Activated naive CD4-positive, alpha-beta T cell treated with anti-CD3 and anti-CD28 coated beads, Interleukin-2, amount 10 ng/mL, durations not matched to agents 7 days and 5 days (primary cell): Measurements from ENCODE around the gene PDE9A.

Experiments
- CTCF ChIA-PET: fragments of 350-600 bp; sonication (Branson Sonifier 250); formaldehyde crosslinking; loops from one replicate; lab custom pipeline; 2021; ENCODE audit warnings: antibody characterized with exemption; lab: Charles Lee
- DNase-seq: peaks from one replicate; pipeline ENCODE4 v3.0.0-alpha.2; 2020
- H3K27ac Mint-ChIP-seq: one replicate; pipeline ENCODE4 v1.8.0; 2021; ENCODE audit warnings: mild to moderate bottlenecking, moderate library complexity, mixed read lengths
- H3K27me3 Mint-ChIP-seq: one replicate; pipeline ENCODE4 v1.8.0; 2021; ENCODE audit warnings: mild to moderate bottlenecking, mixed read lengths
- H3K36me3 Mint-ChIP-seq: one replicate; pipeline ENCODE4 v1.8.0; 2021; ENCODE audit warnings: mixed read lengths
- H3K4me1 Mint-ChIP-seq: one replicate; pipeline ENCODE4 v1.8.0; 2021; ENCODE audit warnings: mixed read lengths
- H3K4me3 Mint-ChIP-seq: one replicate; pipeline ENCODE4 v1.8.0; 2021; ENCODE audit warnings: mild to moderate bottlenecking, moderate library complexity, mixed read lengths
- H3K9me3 Mint-ChIP-seq: one replicate; pipeline ENCODE4 v1.8.0; 2021; ENCODE audit warnings: mixed read lengths

PDE9A gene

DNA sequence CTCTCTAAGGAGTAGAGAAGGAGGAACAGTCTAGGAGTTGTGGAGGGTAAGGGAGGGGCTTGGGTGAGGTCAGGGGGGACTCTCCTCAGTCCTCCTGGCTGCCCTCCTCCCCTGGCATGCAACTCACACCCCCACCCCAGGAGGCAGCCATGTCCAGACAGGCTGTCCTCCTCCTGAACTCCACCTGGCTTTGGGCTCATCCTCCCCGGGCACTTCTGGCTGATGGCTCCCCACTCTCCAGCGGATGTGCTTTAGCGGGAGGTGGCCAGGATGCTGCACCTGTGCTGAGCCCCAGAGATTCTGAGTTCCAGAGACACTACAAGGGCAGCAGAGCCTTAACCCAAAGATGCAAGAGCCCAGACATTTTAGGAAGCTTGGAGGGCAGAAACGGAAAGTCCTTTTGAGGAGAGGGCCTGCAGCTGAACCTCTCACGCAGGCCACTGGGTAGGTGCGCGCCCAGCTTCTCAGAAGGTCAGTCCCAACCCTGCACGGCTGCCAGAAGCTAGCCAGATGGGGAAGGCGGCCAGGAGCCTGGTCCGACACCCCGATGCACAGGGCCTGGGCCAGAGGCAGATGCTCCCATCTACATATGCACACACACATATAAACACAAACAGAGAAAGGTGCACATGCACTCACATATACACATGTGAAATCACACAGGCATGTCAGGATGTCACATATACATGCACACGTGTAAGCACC lies 83.4 kb downstream of the PDE9A start:
- no peak for DNase-seq
- no peak overlapping the region for H3K4me3 Mint-ChIP-seq
- peaks cover 50% of the 10 kb centered on the region for H3K4me1 Mint-ChIP-seq
- H3K9me3 Mint-ChIP-seq = no peaks in the 10 kb centered on the region
- CTCF ChIA-PET = interaction anchor here (1.1 kb wide), 1 partner anchor 52 kb away, joined by 3 read pairs; no protein-coding TSS in a partner anchor
- H3K36me3 Mint-ChIP-seq = peaks cover 5% of the 10 kb centered on the region
- no peak overlapping the region for H3K27ac Mint-ChIP-seq
- no peaks in the 10 kb centered on the region for H3K27me3 Mint-ChIP-seq

- CTCF ChIA-PET = interaction anchor here (1.0 to 1.1 kb wide), 2 partner anchors 17 to 53 kb away, joined by 3 read pairs; no protein-coding TSS in a partner anchor
- DNase-seq = peak; percentile 28
- Mint-ChIP-seq H3K4me1 (peaks cover 50% of the 10 kb centered on the region), H3K27ac (peak overlapping the region; percentile 98), H3K9me3 (no peaks in the 10 kb centered on the region), H3K4me3 (peak overlapping the region; percentile 45), H3K27me3 (peaks cover under 1% of the 10 kb centered on the region), H3K36me3 (peaks cover 5% of the 10 kb centered on the region)
Observed at GRCh38 chr21:42737951-42738590, 84.7 kb downstream of the PDE9A start.

GRCh38 chr21:42739061-42739931 lies 85.9 kb downstream of the PDE9A start:
- H3K27ac Mint-ChIP-seq = peak overlapping the region; percentile 6
- CTCF ChIA-PET = interaction anchor here (0.6 to 1.0 kb wide), 2 partner anchors 16 to 338 kb away, joined by 3 to 4 read pairs; no protein-coding TSS in a partner anchor
- peaks cover 39% of the 10 kb centered on the region for H3K4me1 Mint-ChIP-seq
- H3K4me3 Mint-ChIP-seq = no peak overlapping the region
- H3K9me3 Mint-ChIP-seq = no peaks in the 10 kb centered on the region
- DNase-seq = no peak
- peaks cover 2% of the 10 kb centered on the region for H3K36me3 Mint-ChIP-seq
- H3K27me3 Mint-ChIP-seq = peaks cover 11% of the 10 kb centered on the region

DNA sequence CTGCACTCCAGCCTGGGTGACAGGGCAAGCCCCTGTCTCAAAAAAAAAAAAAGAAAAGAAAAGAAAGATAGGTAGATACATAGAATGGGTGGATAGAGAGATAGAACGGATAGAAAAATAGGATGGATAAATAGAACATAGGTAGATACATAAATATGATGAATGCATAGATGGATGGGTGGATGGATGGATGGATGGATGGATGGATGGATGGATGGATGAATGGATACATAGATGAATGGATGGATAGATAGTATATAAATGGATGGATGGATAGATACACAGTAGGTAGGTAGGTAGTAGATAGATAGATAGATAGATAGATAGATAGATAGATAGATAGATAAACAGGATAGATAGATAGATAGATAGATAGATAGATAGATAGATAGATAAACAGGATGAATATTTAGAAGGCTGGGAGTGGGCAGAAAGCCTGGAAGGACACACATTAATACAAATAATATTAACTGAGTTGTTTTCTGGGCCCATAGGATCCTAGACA lies 87.0 kb downstream of the PDE9A start:
- H3K27me3 Mint-ChIP-seq = peaks cover 11% of the 10 kb centered on the region
- H3K4me3 Mint-ChIP-seq = no peak overlapping the region
- CTCF ChIA-PET = interaction anchor here (0.6 kb wide), 1 partner anchor 339 kb away, joined by 4 read pairs; no protein-coding TSS in a partner anchor
- no peaks in the 10 kb centered on the region for H3K9me3 Mint-ChIP-seq
- DNase-seq = no peak
- H3K36me3 Mint-ChIP-seq = no peaks in the 10 kb centered on the region
- no peak overlapping the region for H3K27ac Mint-ChIP-seq
- peaks cover 28% of the 10 kb centered on the region for H3K4me1 Mint-ChIP-seq

GRCh38 chr21:42741066-42741465 lies 87.6 kb downstream of the PDE9A start:
- no peak overlapping the region for H3K4me3 Mint-ChIP-seq
- CTCF ChIA-PET = no interaction called here

GRCh38 chr21:42744520-42745445 lies 91.4 kb downstream of the PDE9A start:
- CTCF ChIA-PET = no interaction called here
- peaks cover 11% of the 10 kb centered on the region for H3K27me3 Mint-ChIP-seq
- H3K36me3 Mint-ChIP-seq = peaks cover 4% of the 10 kb centered on the region
- H3K27ac Mint-ChIP-seq = no peak overlapping the region
- no peak for DNase-seq
- H3K9me3 Mint-ChIP-seq = no peaks in the 10 kb centered on the region
- peaks cover 27% of the 10 kb centered on the region for H3K4me1 Mint-ChIP-seq
- H3K4me3 Mint-ChIP-seq = no peak overlapping the region

More at GRCh38 chr21:42741066-42741465, 87.6 kb downstream of the PDE9A start:
- no peaks in the 10 kb centered on the region for H3K36me3 Mint-ChIP-seq
- H3K9me3 Mint-ChIP-seq = no peaks in the 10 kb centered on the region
- H3K27me3 Mint-ChIP-seq = peaks cover 11% of the 10 kb centered on the region
- DNase-seq = no peak
- peaks cover 27% of the 10 kb centered on the region for H3K4me1 Mint-ChIP-seq
- H3K27ac Mint-ChIP-seq = no peak overlapping the region

DNA sequence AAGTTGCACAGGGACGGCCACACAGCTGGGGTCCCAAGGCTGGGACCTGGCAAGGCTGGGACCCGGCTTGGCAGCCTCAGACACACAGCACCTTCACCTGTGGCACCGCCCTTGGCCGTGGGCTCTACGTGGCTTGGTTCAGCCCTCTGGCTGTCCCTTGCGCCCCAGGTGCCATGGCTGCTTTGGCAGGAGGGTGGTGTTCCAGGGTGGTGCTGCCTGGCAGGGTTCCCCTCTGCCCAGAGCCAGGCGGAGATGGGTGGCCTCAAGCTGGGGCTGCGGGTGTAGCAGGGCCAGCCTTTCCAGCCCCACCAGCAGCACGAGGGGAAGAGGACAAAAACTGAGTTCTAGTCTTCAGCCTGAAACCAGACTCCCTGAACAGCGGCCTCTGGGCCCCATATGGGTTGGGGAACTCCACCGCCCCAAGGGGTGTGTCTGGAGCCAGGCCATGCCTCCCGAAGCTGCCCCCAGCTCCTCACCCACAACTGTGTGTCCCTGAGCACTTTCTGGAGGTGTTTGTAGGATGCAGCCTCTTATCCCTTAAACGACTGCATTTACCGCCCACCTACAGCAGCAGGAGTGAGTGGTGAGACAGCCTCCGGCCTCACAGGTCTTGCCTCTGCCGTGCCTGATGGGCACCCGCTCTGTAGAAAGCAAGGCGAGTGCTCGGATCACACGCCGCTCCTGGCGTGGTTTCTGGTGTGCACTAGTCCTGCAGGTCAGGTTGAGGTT lies 92.3 kb downstream of the PDE9A start:
- H3K9me3 Mint-ChIP-seq = no peaks in the 10 kb centered on the region
- DNase-seq = no peak
- no peak overlapping the region for H3K4me3 Mint-ChIP-seq
- H3K27ac Mint-ChIP-seq = peak overlapping the region; percentile 95
- H3K36me3 Mint-ChIP-seq = peaks cover 4% of the 10 kb centered on the region
- peaks cover 27% of the 10 kb centered on the region for H3K4me1 Mint-ChIP-seq
- peaks cover 11% of the 10 kb centered on the region for H3K27me3 Mint-ChIP-seq
- CTCF ChIA-PET = no interaction called here

DNA sequence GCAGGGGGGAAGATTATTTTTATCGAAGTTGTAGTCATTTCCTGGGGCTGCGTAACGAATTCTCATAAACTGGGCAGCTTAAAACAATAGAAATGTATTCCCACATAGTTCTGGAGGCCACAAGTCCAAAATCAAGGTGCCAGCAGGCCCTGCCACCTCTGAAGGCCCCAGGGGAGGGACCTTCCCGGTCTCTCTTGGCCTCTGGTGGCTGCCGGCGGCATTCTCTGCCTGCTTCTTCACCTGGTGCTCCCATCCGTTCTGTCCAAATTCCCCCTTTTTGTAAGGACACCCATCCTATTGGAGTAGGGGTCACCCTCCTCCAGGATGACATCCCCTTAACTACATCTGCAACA lies 92.8 kb downstream of the PDE9A start:
- no peaks in the 10 kb centered on the region for H3K9me3 Mint-ChIP-seq
- H3K4me3 Mint-ChIP-seq = peak overlapping the region; percentile 54
- H3K27me3 Mint-ChIP-seq = peaks cover 11% of the 10 kb centered on the region
- H3K27ac Mint-ChIP-seq = peak overlapping the region; percentile 95
- CTCF ChIA-PET = interaction anchor here (1.3 kb wide), 1 partner anchor 62 kb away, joined by 3 read pairs; no protein-coding TSS in a partner anchor
- DNase-seq = no peak
- peaks cover 27% of the 10 kb centered on the region for H3K4me1 Mint-ChIP-seq
- peaks cover 4% of the 10 kb centered on the region for H3K36me3 Mint-ChIP-seq

- Mint-ChIP-seq H3K4me3 (peak overlapping the region; percentile 54), H3K36me3 (peaks cover 4% of the 10 kb centered on the region), H3K27ac (peak overlapping the region; percentile 95), H3K9me3 (no peaks in the 10 kb centered on the region), H3K27me3 (peaks cover 11% of the 10 kb centered on the region), H3K4me1 (peaks cover 27% of the 10 kb centered on the region)
- DNase-seq = peak; percentile 68
- CTCF ChIA-PET = interaction anchor here (0.9 to 1.3 kb wide), 2 partner anchors 35 to 62 kb away, joined by 3 read pairs; no protein-coding TSS in a partner anchor
Observed at GRCh38 chr21:42746593-42747275, 93.3 kb downstream of the PDE9A start.

GRCh38 chr21:42747276-42747701 lies 93.9 kb downstream of the PDE9A start:
- H3K36me3 Mint-ChIP-seq = peaks cover 4% of the 10 kb centered on the region
- no peaks in the 10 kb centered on the region for H3K9me3 Mint-ChIP-seq
- peak overlapping the region; percentile 95 for H3K27ac Mint-ChIP-seq
- DNase-seq = no peak
- H3K27me3 Mint-ChIP-seq = peaks cover 11% of the 10 kb centered on the region
- peak overlapping the region; percentile 54 for H3K4me3 Mint-ChIP-seq
- CTCF ChIA-PET = interaction anchor here (0.6 to 1.3 kb wide), 3 partner anchors 34 to 84 kb away, joined by 3 to 4 read pairs (median 3); no protein-coding TSS in a partner anchor
- H3K4me1 Mint-ChIP-seq = peaks cover 27% of the 10 kb centered on the region

DNA sequence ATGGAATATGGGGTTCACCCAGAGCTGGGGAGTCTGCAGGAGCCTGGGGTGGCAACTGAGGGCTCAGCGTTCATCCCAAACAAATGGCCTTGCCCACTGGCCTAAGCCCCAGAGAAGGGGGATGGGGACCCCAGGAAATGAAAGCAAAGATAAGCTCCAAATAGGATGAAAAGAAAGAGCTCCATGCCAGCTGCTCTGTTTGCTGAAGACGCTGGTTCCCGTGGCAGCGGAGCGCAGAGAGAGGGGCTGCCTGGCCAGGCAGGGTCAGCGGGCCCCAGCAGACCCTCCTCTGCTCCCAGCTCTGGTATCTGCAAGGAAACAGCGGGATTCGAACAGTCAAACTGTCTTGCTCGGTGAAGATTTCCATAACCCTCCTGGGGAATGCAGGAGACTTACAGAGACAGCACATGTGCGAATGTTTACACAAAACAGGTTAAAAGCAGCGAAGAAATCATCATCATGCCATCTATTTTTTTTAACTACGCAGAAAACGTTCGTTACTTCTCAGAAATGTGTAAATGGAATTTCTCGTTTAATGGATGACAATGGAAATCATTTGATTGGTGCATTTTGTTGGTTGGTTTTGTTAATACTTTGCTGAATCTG lies 94.4 kb downstream of the PDE9A start:
- no peak overlapping the region for H3K4me3 Mint-ChIP-seq
- H3K27ac Mint-ChIP-seq = peak overlapping the region; percentile 95
- CTCF ChIA-PET = interaction anchor here (0.6 to 0.9 kb wide), 2 partner anchors 34 to 83 kb away, joined by 3 to 4 read pairs; no protein-coding TSS in a partner anchor

More for the DNA sequence above, 94.4 kb downstream of the PDE9A start:
- H3K9me3 Mint-ChIP-seq = no peaks in the 10 kb centered on the region
- H3K4me1 Mint-ChIP-seq = peaks cover 27% of the 10 kb centered on the region
- H3K27me3 Mint-ChIP-seq = peaks cover 11% of the 10 kb centered on the region
- DNase-seq = no peak
- peaks cover 4% of the 10 kb centered on the region for H3K36me3 Mint-ChIP-seq
